ENCODE results near the gene SMARCAD1. TPM values are rescaled to one million over a fixed set of nuclear protein-coding genes. Genes with fewer than 3 reads are reported as not detected.
"Not testable (repeated sequence)": the region's sequence is repeated elsewhere in the genome, so short reads cannot be mapped to it uniquely, and the experiment has no call there.

SMARCAD1 gene
- total RNA-seq, 6 experiments from 2014 or later: 7.2 to 10.4 (median 9.6) TPM

DNA sequence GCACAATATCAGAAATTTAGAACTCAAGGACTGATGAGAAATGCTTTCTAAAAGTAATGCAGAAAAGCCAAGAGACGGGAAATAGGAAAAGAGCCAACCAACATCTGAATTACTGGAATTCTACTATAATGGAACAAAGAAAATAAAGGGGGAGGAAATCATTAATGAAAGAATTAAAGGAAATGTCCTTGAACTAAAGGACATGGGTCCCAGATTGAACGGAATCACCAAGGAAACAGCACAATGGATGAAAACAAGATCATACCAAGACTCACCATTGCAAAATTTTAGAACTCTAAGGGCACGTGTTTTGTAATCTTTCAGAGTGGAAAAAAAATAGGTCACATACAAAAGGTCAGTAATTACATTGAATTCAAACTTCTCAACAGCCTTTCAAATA is 99.0 kb downstream of the SMARCAD1 start:
- H3K27ac ChIP-seq: no peak overlapping the region
- TF ChIP-seq POLR2A (IDR thresholded peaks at IDR 0.05): no peak
- TF ChIP-seq, protein P1, sequence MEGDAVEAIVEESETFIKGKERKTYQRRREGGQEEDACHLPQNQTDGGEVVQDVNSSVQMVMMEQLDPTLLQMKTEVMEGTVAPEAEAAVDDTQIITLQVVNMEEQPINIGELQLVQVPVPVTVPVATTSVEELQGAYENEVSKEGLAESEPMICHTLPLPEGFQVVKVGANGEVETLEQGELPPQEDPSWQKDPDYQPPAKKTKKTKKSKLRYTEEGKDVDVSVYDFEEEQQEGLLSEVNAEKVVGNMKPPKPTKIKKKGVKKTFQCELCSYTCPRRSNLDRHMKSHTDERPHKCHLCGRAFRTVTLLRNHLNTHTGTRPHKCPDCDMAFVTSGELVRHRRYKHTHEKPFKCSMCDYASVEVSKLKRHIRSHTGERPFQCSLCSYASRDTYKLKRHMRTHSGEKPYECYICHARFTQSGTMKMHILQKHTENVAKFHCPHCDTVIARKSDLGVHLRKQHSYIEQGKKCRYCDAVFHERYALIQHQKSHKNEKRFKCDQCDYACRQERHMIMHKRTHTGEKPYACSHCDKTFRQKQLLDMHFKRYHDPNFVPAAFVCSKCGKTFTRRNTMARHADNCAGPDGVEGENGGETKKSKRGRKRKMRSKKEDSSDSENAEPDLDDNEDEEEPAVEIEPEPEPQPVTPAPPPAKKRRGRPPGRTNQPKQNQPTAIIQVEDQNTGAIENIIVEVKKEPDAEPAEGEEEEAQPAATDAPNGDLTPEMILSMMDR (IDR thresholded peaks at IDR 0.05): no peak
- no peaks in the 10 kb centered on the region for H3K4me1 ChIP-seq
- H3K27me3 ChIP-seq: no peaks in the 10 kb centered on the region
- ATAC-seq (peak in 2 of 4 donors; percentile 41 to 46), DNase-seq (no peak)
- intact Hi-C loops (cut with DNase I): loop anchor here in 1 of 2 donors (10.0 kb wide), 2 partner anchors 88 to 288 kb away; no protein-coding TSS in a partner anchor
- no peaks in the 10 kb centered on the region for H3K36me3 ChIP-seq
- WGBS (ENCODE audit: insufficient coverage, low coverage, low lambda C conversion rate, missing lambda C conversion rate): 32% methylated on average over 3 of the region's 3 CpGs
- H3K9me3 ChIP-seq: no peaks in the 10 kb centered on the region
- no peak overlapping the region for H3K4me3 ChIP-seq

DNA sequence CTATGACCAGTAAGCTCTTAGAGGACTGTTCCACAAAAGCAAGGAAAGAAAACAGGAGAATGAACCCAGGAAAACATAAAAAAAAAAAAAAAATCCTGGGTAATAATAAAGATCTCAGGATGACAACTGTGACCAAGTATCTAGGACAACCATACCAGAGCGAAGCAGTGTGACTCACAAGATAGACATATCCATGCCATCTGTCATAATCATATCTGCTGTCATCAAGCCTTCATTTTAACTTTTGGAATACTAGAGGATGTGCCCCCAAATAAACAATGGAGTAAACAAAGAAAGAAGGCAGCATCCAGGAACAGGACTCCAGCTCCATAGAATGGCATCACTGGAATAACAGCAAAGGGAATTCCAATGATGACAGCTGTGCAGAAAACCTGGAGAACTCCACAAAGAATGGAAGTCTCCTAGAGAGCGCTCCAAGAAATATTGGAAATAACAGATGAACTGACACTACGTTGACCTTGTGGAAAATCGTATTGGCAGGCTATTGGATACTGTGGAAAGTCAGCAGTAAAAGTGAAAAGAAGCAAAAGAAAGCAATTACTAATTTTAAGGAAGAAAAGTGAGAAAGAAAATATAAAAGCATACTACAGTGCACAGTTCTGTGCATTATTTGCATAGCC is 99.7 kb downstream of the SMARCAD1 start:
- intact Hi-C loops (cut with DNase I): loop anchor here in 1 of 2 donors (10.0 kb wide), 2 partner anchors 87 to 287 kb away; no protein-coding TSS in a partner anchor
- no peak overlapping the region for H3K27ac ChIP-seq
- no peaks in the 10 kb centered on the region for H3K9me3 ChIP-seq
- no peaks in the 10 kb centered on the region for H3K27me3 ChIP-seq
- no peaks in the 10 kb centered on the region for H3K36me3 ChIP-seq
- no peak overlapping the region for H3K4me3 ChIP-seq
- TF ChIP-seq, protein P1 (IDR thresholded peaks at IDR 0.05): no peak
- TF ChIP-seq POLR2A (IDR thresholded peaks at IDR 0.05): no peak
- DNase-seq: no peak
- ATAC-seq: no peak
- no peaks in the 10 kb centered on the region for H3K4me1 ChIP-seq
- WGBS (ENCODE audit: insufficient coverage, low coverage, low lambda C conversion rate, missing lambda C conversion rate): 89% methylated on average over 4 of the region's 4 CpGs

DNA sequence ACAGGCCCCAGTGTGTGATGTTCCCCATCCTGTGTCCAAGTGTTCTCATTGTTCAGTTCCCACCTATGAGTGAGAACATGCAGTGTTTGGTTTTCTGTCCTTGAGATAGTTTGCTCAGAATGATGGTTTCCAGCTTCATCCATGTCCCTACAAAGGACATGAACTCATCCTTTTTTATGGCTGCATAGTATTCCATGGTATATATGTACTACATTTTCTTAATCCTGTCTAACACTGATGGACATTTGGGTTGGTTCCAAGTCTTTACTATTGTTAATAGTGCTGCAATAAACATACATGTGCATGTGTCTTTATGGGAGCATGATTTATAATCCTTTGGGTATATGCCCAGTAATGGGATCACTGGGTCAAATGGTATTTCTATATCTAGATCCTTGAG is 112.3 kb downstream of the SMARCAD1 start:
- intact Hi-C loops (cut with DNase I); H3K27ac ChIP-seq; H3K4me3 ChIP-seq; H3K27me3 ChIP-seq; H3K36me3 ChIP-seq; ATAC-seq; DNase-seq; H3K9me3 ChIP-seq; H3K4me1 ChIP-seq: not testable (repeated sequence)

DNA sequence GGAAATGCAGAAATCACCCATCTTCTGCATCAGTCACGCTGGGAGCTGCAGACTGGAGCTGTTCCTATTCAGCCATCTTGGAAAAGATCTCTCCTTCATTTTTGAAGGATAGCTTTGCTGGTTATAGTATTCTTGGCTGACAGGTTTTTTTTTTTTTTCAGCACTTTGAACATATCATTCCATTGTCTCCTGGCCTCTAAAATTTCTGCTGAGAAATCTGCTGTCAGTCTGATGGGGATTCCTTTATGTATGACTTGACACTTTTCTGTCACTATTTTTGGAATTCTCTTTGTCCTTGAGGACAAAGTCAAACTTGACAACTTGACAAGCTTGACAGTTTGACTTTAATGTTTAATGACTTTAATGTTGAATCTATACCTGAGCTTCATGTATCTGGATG is 118.2 kb downstream of the SMARCAD1 start:
- TF ChIP-seq, protein P1 (IDR thresholded peaks at IDR 0.05): no peak
- no peak overlapping the region for H3K4me3 ChIP-seq
- no peaks in the 10 kb centered on the region for H3K27me3 ChIP-seq
- no peak for DNase-seq
- ATAC-seq: no peak
- no peaks in the 10 kb centered on the region for H3K9me3 ChIP-seq
- no peaks in the 10 kb centered on the region for H3K36me3 ChIP-seq
- 80% methylated on average over 1 of the region's 1 CpG for WGBS (ENCODE audit: insufficient coverage, low coverage, low lambda C conversion rate, missing lambda C conversion rate)
- H3K4me1 ChIP-seq: no peaks in the 10 kb centered on the region
- H3K27ac ChIP-seq: no peak overlapping the region
- intact Hi-C loops (cut with DNase I): no loop called here

DNA sequence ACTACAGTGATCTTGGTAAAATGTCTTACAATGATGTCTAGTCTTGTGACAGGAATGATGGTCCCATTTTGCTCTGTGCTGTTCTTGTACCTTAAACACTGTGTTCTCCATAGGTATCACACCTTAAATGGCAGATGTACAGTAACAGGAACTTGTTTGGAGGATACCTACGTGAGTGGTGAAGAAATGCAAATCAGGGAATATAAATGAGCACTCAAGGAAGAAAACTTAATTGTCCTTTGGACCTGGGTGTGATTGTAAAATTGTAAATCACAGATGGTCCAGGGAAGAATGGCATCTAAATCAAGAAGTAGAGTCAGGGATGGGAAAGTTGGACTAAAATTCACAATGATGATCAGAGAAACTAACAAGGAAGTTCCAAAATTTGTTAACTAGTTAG is 122.3 kb downstream of the SMARCAD1 start:
- H3K9me3 ChIP-seq: no peaks in the 10 kb centered on the region
- H3K27ac ChIP-seq: no peak overlapping the region
- no peaks in the 10 kb centered on the region for H3K27me3 ChIP-seq
- ATAC-seq (no peak), DNase-seq (no peak)
- no peaks in the 10 kb centered on the region for H3K36me3 ChIP-seq
- 54% methylated on average over 1 of the region's 1 CpG for WGBS (ENCODE audit: insufficient coverage, low coverage, low lambda C conversion rate, missing lambda C conversion rate)
- intact Hi-C loops (cut with DNase I): no loop called here
- TF ChIP-seq POLR2A (IDR thresholded peaks at IDR 0.05): no peak
- TF ChIP-seq, protein P1 (IDR thresholded peaks at IDR 0.05): no peak
- no peaks in the 10 kb centered on the region for H3K4me1 ChIP-seq
- H3K4me3 ChIP-seq: no peak overlapping the region

All from right lobe of liver (tissue), 6 donors.